Measurements from ENCODE around the gene LAGE3. TPM values are rescaled to one million over a fixed set of nuclear protein-coding genes. Genes with fewer than 3 reads are reported as not detected.

Gene LAGE3
- total and polyA plus RNA-seq, 2 of the 13 experiments (the other 11 are each of a cell fraction or from before 2014, with no cell fraction given): 7.6 to 12.7 TPM

DNA sequence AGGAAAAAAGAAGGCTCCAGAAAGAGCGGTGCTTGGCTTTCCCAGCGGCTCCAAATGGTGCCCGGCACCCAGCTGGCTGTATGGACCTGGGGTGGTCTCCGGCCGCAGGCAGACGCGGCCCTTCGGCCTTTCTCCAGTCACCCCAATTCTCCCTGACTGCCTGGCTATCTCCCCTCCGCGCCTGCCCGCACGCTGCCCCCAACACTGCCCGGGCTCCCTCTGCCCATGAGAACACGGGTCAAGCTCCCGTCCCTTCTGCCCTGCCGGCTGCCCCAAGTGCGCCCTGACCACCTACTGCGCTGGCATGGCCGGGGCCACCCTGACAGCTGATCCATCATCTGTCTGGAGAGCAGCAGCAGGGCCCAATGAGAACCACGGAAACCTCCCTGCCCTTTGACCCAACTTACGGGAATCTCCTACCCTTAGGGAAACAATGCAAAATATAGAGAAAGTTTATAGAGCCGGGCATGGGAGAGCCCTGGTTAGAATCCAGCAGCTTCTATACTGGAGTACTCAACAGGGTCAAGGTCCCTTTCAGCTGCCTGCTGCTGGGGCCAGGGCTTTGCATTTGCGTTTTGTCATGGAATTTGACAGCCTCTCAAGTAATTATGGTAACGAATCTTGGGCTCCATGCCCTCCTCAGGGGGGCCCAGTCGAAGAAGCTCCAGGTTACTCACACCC lies 38.2 kb upstream of the LAGE3 start (continued):
- TF ChIP-seq RERE (CRISPR knock-in tag; IDR thresholded peaks at IDR 0.05; ENCODE audit: low read depth) (no peak), IRF9 (CRISPR knock-in tag; IDR thresholded peaks at IDR 0.05; ENCODE audit: borderline replicate concordance) (no peak), ZNF207 (IDR thresholded peaks at IDR 0.05; ENCODE audit: borderline replicate concordance) (no peak), ZBTB8A (CRISPR knock-in tag; IDR thresholded peaks at IDR 0.05; ENCODE audit: borderline replicate concordance, low read depth) (no peak), NCOR1 (IDR thresholded peaks at IDR 0.05; ENCODE audit: borderline replicate concordance, low read length) (no peak; the same call in 1 of the 2 replicates), SNRNP70 (IDR thresholded peaks at IDR 0.05; ENCODE audit: low read depth, low read length) (no peak), ZNF879 (CRISPR knock-in tag; IDR thresholded peaks at IDR 0.05) (no peak), RBAK (CRISPR knock-in tag; IDR thresholded peaks at IDR 0.05) (no peak), PAF1 (CRISPR knock-in tag; IDR thresholded peaks at IDR 0.05) (no peak), ZNF160 (CRISPR knock-in tag; IDR thresholded peaks at IDR 0.05) (no peak), MIER2 (CRISPR knock-in tag; IDR thresholded peaks at IDR 0.05) (no peak), MEF2D (CRISPR knock-in tag; IDR thresholded peaks at IDR 0.05) (no peak)
- TF ChIP-seq, protein P1, sequence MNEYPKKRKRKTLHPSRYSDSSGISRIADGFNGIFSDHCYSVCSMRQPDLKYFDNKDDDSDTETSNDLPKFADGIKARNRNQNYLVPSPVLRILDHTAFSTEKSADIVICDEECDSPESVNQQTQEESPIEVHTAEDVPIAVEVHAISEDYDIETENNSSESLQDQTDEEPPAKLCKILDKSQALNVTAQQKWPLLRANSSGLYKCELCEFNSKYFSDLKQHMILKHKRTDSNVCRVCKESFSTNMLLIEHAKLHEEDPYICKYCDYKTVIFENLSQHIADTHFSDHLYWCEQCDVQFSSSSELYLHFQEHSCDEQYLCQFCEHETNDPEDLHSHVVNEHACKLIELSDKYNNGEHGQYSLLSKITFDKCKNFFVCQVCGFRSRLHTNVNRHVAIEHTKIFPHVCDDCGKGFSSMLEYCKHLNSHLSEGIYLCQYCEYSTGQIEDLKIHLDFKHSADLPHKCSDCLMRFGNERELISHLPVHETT (CRISPR knock-in tag; conservative IDR thresholded peaks at IDR 0.05): no peak
- TF ChIP-seq, protein P2, sequence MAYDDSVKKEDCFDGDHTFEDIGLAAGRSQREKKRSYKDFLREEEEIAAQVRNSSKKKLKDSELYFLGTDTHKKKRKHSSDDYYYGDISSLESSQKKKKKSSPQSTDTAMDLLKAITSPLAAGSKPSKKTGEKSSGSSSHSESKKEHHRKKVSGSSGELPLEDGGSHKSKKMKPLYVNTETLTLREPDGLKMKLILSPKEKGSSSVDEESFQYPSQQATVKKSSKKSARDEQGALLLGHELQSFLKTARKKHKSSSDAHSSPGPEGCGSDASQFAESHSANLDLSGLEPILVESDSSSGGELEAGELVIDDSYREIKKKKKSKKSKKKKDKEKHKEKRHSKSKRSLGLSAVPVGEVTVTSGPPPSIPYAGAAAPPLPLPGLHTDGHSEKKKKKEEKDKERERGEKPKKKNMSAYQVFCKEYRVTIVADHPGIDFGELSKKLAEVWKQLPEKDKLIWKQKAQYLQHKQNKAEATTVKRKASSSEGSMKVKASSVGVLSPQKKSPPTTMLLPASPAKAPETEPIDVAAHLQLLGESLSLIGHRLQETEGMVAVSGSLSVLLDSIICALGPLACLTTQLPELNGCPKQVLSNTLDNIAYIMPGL (CRISPR knock-in tag; IDR thresholded peaks at IDR 0.05; ENCODE audit: borderline replicate concordance in 1 of 2, low read depth in 1 of 2): no peak
